Osteoblast (primary cell): ENCODE data around the gene RYR3. TPM values are rescaled to one million over a fixed set of nuclear protein-coding genes. Genes with fewer than 3 reads are reported as not detected.

ENCODE experiments used
- DNase-seq: peaks from one replicate; pipeline ENCODE4 v3.0.0; 2011; ENCODE audit warnings: low spot score, mixed read lengths; ENCODE audit not compliant: insufficient read length; ENCODE audit errors: missing footprints
- H2AFZ ChIP-seq: 2 replicates; pipeline ENCODE4 v1.6.0; 2011; ENCODE audit warnings: mild to moderate bottlenecking, low read length
- H3K27ac ChIP-seq: 2 replicates; pipeline ENCODE4 v1.5.1; 2011; ENCODE audit warnings: mild to moderate bottlenecking, low read depth, low read length, moderate library complexity
- H3K27me3 ChIP-seq: 2 replicates; pipeline ENCODE4 v1.6.0; 2012; ENCODE audit warnings: mild to moderate bottlenecking, control low read depth, inconsistent platforms, low read length, moderate library complexity; ENCODE audit not compliant: insufficient read depth
- H3K36me3 ChIP-seq: 2 replicates; pipeline ENCODE4 v1.5.1; 2011; ENCODE audit warnings: mild to moderate bottlenecking, low read length, control low read depth, moderate library complexity; ENCODE audit not compliant: insufficient read depth
- H3K4me1 ChIP-seq: 2 replicates; pipeline ENCODE4 v1.5.1; 2011; ENCODE audit warnings: mild to moderate bottlenecking, low read length, control low read depth, moderate library complexity; ENCODE audit not compliant: insufficient read depth
- H3K4me2 ChIP-seq: 2 replicates; pipeline ENCODE4 v1.6.0; 2011; ENCODE audit warnings: mild to moderate bottlenecking, low read length; ENCODE audit not compliant: insufficient read depth
- H3K4me3 ChIP-seq: fragments of 200-600 bp; sonication (generic); 3 replicates; pipeline ENCODE4 v1.5.1; 2012; ENCODE audit warnings: mild to moderate bottlenecking, low read length, inconsistent platforms; ENCODE audit not compliant: insufficient read depth
- H3K79me2 ChIP-seq: 2 replicates; pipeline ENCODE4 v1.6.0; 2012; ENCODE audit warnings: mild to moderate bottlenecking, low read length, control low read depth, inconsistent platforms; ENCODE audit not compliant: insufficient read depth
- H3K9me3 ChIP-seq: 2 replicates; pipeline ENCODE4 v1.5.1; 2011; ENCODE audit warnings: low read depth, low read length, control low read depth
- H4K20me1 ChIP-seq: 2 replicates; pipeline ENCODE4 v1.6.0; 2012; ENCODE audit warnings: mild to moderate bottlenecking, low read length, control low read depth; ENCODE audit not compliant: insufficient read depth
- total RNA-seq: library from RNA; depleted of rRNA; stranded (reverse); fragments of >200 nt; gene quantifications from 2 replicates; pipeline ENCODE4 v1.2.3, GENCODE V29; 2012
- TF ChIP-seq, protein P1 (sequence below): IDR thresholded peaks from 2 replicates; pipeline ENCODE4 v1.5.1; 2011; ENCODE audit warnings: mild to moderate bottlenecking, low read depth, low read length, moderate library complexity; ENCODE audit errors: extremely low read depth

RYR3 gene
- total RNA-seq, 1 donor, result not detected

DNA sequence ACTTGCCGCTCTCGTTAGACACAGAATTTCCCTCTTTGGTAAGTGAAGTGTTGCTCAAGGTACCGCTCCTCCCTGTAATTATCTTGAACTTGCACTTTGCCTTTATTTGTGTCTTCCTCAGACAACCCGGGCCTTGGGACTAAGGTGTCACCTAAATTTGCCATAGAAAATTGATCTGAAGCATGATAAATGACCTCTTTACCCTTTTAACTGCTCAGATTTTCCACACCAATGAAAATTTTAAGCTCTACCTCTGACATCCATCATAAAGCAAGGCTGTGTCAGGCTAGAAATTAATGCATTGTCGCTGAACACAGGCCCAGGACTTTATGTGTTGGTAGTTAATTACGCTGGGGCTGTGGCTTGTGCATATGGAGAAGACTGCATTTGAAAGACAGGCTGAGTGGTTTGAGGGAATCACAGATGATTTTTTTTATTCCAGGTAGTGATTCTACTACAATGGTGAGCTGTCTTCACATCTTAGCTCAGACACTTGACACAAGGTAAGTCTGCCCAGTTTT lies 458.0 kb downstream of the RYR3 start:
- peaks cover 18% of the 10 kb centered on the region for H3K27me3 ChIP-seq

DNA sequence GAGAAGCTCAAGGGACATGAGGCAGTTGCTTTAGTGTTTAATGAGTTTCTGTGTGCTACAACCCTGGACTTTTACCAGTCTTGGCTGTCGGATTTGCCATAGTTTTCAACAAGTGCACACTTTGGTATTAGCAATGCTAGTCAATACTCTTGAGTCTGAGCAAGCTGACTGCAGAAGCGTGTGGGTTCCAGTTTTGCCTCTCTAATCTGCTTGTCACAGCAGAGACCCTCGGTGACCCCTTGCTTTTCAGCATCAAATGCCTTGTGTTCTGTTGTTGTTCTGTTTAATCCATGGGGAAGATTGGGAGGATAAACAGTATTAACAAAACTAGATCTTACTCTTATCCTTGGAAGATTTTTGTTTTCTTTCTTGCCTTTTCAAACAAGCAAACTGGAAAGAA lies 463.2 kb downstream of the RYR3 start:
- no peak overlapping the region for H2AFZ ChIP-seq
- H4K20me1 ChIP-seq, result no peaks in the 10 kb centered on the region
- no peaks in the 10 kb centered on the region for H3K79me2 ChIP-seq
- no peaks in the 10 kb centered on the region for H3K36me3 ChIP-seq
- H3K4me3 ChIP-seq, result no peak overlapping the region
- H3K27me3 ChIP-seq, result peaks cover 44% of the 10 kb centered on the region
- DNase-seq, result no peak
- no peak overlapping the region for H3K27ac ChIP-seq
- H3K4me2 ChIP-seq, result no peak overlapping the region
- H3K9me3 ChIP-seq, result no peaks in the 10 kb centered on the region
- TF ChIP-seq, protein P1, sequence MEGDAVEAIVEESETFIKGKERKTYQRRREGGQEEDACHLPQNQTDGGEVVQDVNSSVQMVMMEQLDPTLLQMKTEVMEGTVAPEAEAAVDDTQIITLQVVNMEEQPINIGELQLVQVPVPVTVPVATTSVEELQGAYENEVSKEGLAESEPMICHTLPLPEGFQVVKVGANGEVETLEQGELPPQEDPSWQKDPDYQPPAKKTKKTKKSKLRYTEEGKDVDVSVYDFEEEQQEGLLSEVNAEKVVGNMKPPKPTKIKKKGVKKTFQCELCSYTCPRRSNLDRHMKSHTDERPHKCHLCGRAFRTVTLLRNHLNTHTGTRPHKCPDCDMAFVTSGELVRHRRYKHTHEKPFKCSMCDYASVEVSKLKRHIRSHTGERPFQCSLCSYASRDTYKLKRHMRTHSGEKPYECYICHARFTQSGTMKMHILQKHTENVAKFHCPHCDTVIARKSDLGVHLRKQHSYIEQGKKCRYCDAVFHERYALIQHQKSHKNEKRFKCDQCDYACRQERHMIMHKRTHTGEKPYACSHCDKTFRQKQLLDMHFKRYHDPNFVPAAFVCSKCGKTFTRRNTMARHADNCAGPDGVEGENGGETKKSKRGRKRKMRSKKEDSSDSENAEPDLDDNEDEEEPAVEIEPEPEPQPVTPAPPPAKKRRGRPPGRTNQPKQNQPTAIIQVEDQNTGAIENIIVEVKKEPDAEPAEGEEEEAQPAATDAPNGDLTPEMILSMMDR, result no peak
- H3K4me1 ChIP-seq, result no peaks in the 10 kb centered on the region

More for the DNA sequence above, 458.0 kb downstream of the RYR3 start:
- H3K4me3 ChIP-seq, result no peak overlapping the region
- H3K4me2 ChIP-seq, result no peak overlapping the region
- TF ChIP-seq, protein P1, result no peak
- no peaks in the 10 kb centered on the region for H4K20me1 ChIP-seq
- no peak overlapping the region for H3K27ac ChIP-seq
- H3K9me3 ChIP-seq, result no peaks in the 10 kb centered on the region
- no peak overlapping the region for H2AFZ ChIP-seq
- DNase-seq, result no peak
- no peaks in the 10 kb centered on the region for H3K36me3 ChIP-seq
- no peaks in the 10 kb centered on the region for H3K79me2 ChIP-seq
- no peaks in the 10 kb centered on the region for H3K4me1 ChIP-seq

DNA sequence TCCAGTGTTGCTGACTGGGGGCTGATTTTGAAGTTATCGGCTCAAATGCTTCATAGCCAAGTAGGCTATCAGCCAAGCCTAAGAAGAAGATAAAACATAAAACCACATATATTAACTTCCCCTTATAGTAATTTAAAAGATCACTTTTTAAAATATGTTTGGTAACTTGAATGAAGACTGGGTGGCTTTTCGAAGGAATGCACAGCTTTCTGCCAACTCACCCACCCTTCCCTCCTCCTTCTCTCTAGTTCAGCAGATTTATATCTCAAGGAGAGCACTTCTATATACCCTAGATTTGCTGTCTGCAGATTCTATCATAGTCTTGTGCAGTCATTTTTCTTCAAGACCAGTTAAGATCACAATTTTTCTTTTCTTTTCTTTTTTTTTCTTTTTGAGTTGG lies 468.1 kb downstream of the RYR3 start:
- Histone ChIP-seq H3K36me3 (no peaks in the 10 kb centered on the region), H2AFZ (no peak overlapping the region), H3K27ac (no peak overlapping the region), H3K9me3 (no peaks in the 10 kb centered on the region), H3K4me2 (no peak overlapping the region), H3K79me2 (no peaks in the 10 kb centered on the region), H3K27me3 (peaks cover 31% of the 10 kb centered on the region), H4K20me1 (no peaks in the 10 kb centered on the region), H3K4me3 (no peak overlapping the region), H3K4me1 (no peaks in the 10 kb centered on the region)
- no peak for DNase-seq
- TF ChIP-seq, protein P1, result no peak

DNA sequence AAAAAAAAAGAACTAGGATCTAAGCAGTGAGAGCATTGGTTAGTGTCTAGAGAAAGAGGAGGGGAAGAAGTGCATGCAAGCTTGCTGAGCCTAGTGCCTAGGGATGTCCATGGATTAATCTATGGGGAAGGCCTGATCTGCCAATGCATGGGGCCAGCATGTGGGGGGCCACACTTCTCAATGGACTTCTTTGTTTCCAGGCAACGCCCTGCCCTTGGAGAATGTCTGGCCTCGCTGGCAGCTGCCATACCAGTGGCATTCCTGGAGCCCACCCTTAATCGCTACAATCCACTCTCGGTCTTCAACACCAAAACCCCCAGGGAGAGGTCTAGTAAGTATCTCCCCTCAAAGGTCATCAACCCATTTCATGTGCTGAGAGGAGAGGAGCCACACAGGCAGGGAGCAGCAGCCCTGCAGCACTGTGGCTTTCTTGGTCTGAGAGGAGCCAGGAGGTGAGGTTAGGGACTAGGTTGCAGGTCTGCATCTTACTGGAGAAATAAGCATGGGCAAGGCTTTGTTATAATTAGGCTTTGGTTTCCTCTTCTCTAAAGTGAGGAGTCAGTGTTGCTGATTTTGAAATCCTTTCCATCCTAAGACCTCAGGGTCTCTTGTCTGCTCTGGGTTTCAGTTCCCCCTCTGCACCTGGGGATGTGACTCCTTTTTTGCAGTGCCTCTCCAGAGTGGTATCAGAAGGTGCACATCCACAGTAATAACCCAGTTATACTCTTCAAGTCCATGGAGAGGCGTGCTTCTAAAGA lies 469.4 kb downstream of the RYR3 start:
- Histone ChIP-seq H3K4me3 (no peak overlapping the region), H4K20me1 (no peaks in the 10 kb centered on the region), H3K4me1 (no peaks in the 10 kb centered on the region), H3K36me3 (no peaks in the 10 kb centered on the region), H3K4me2 (no peak overlapping the region), H3K79me2 (no peaks in the 10 kb centered on the region), H3K27ac (no peak overlapping the region), H3K27me3 (peaks cover 21% of the 10 kb centered on the region), H2AFZ (no peak overlapping the region), H3K9me3 (no peaks in the 10 kb centered on the region)
- TF ChIP-seq, protein P1, result no peak
- peak; percentile 0 for DNase-seq
